Lung (tissue), 12 donors: Measurements from ENCODE around the gene MYORG. TPM values are rescaled to one million over a fixed set of nuclear protein-coding genes. Genes with fewer than 3 reads are reported as not detected.

Experiments used
- ATAC-seq: fragments of 200-7000 bp; cut with Tn5 transposase; one replicate; pipeline ENCODE4 v1.9.1; 2020; ENCODE audit warnings: moderate number of reproducible peaks; ENCODE audit not compliant: insufficient read depth, low FRiP score
- DNase-seq, 3 donors: peaks; one replicate each; pipeline ENCODE4 v3.0.0-alpha.2; 2013 to 2017
- H3K27ac ChIP-seq, 2 donors: one replicate each; pipeline ENCODE4 v1.5.1; 2013; ENCODE audit warnings: mild to moderate bottlenecking in 2 of 2, moderate library complexity in 2 of 2, control low read depth in 1 of 2, inconsistent platforms in 1 of 2, low read depth in 1 of 2, low read length in 1 of 2
- H3K27me3 ChIP-seq, 3 donors: one replicate each; pipeline ENCODE4 v1.5.1; 2013; ENCODE audit warnings: low read length in 2 of 3; ENCODE audit not compliant: control insufficient read depth in 3 of 3, insufficient read depth in 3 of 3
- H3K36me3 ChIP-seq, 4 donors: one replicate each; pipeline ENCODE4 v1.5.1; 2013; ENCODE audit warnings: low read length in 4 of 4, mild to moderate bottlenecking in 1 of 4, moderate library complexity in 1 of 4; ENCODE audit not compliant: control insufficient read depth in 4 of 4, insufficient read depth in 4 of 4
- H3K4me1 ChIP-seq, 5 donors: one replicate each; pipeline ENCODE4 v1.5.1; 2013; ENCODE audit warnings: low read length in 5 of 5, mild to moderate bottlenecking in 2 of 5, moderate library complexity in 1 of 5; ENCODE audit not compliant: control insufficient read depth in 5 of 5, insufficient read depth in 5 of 5
- H3K4me3 ChIP-seq: one replicate; pipeline ENCODE4 v1.5.1; 2013; ENCODE audit warnings: mild to moderate bottlenecking, control low read depth, moderate library complexity
- H3K9ac ChIP-seq, 2 donors: one replicate each; pipeline ENCODE4 v1.5.1; 2013; ENCODE audit warnings: low read length in 2 of 2, control low read depth in 1 of 2; ENCODE audit not compliant: insufficient read depth in 1 of 2
- H3K9me3 ChIP-seq, 4 donors: one replicate each; pipeline ENCODE4 v1.5.1; 2013; ENCODE audit warnings: low read length in 3 of 4, mild to moderate bottlenecking in 1 of 4, moderate library complexity in 1 of 4; ENCODE audit not compliant: control insufficient read depth in 4 of 4, insufficient read depth in 3 of 4
- CTCF ChIP-seq: IDR thresholded peaks from 2 replicates; pipeline ENCODE4 v1.5.1; 2012; ENCODE audit warnings: mild to moderate bottlenecking; ENCODE audit errors: control extremely low read depth, extremely low read depth
- WGBS, 2 donors: extraction: QIAGEN DNeasy Blood & Tissue Kit; methylation state at CpG; one replicate each; pipeline ENCODE4 v1.1.7; 2013; 5-methylcytosine and 5-hydroxymethylcytosine counted together
- polyA plus RNA-seq, 2 donors: library from polyadenylated mRNA; stranded (reverse); fragments of 200-250 nt; gene quantifications; one replicate each; pipeline ENCODE4 v1.2.1, GENCODE V29; 2013
- total RNA-seq, 2 donors: library from RNA; depleted of rRNA in 1 of 2; stranded (reverse); fragments of >200 nt in 1 of 2; gene quantifications; one replicate each; pipeline ENCODE4 v1.2.1, GENCODE V29; 2014 to 2021
- donor health status: control.
- donor health status: control.
- donor health status: Bipolar disorder and iron deficiency.
- donor health status: healthy.
- donor health status: DM: yes; HTN: yes; CAD: no.

The MYORG gene
- total and polyA plus RNA-seq, 4 donors: 1.4 to 12.2 (median 4.9) TPM

DNA sequence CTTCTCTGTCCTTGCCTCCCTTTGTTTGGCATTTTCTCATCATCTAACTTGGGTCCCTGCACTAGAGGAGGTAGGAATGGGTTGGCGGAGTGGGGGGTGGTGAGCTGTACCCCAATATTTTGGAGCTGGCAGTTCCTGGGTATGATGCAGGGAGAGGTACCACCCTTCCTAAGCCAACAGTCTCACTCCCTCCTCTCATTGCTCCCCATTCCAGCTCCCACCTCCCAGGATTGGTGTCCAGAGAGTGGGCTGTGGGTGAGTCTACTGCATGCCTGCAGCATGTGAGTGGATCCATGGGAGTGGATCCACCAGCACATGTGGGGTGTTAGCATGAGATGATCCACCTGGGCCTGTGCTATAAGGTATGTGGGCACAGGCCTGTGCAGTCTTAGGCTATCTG lies 22.2 kb upstream of the MYORG start:
- H3K27ac ChIP-seq: no peak overlapping the region
- TF ChIP-seq CTCF: no peak
- H3K9ac ChIP-seq: no peak overlapping the region
- ATAC-seq: no peak
- DNase-seq: no peak
- WGBS, 2 donors: 100% methylated on average over 1 of the region's 1 CpG
- H3K4me1 ChIP-seq: no peaks in the 10 kb centered on the region
- no peaks in the 10 kb centered on the region for H3K27me3 ChIP-seq
- no peaks in the 10 kb centered on the region for H3K9me3 ChIP-seq
- peaks cover 4 to 28% (median 5%) of the 10 kb centered on the region in 4 donors for H3K36me3 ChIP-seq
- no peak overlapping the region for H3K4me3 ChIP-seq

GRCh38 chr9:34396276-34397214 lies 19.8 kb upstream of the MYORG start:
- Histone ChIP-seq H3K27me3 (peaks cover 0 to 5% (median 0%) of the 10 kb centered on the region in 3 donors), H3K9me3 (no peaks in the 10 kb centered on the region), H3K4me3 (no peak overlapping the region), H3K4me1 (no peaks in the 10 kb centered on the region), H3K36me3 (peaks cover 0 to 15% (median 3%) of the 10 kb centered on the region in 4 donors), H3K27ac (no peak overlapping the region), H3K9ac (no peak overlapping the region)
- no peak for DNase-seq
- 69 to 76% methylated on average over 7 of the region's 7 CpGs for WGBS, 2 donors
- ATAC-seq: no peak
- TF ChIP-seq CTCF: no peak

DNA sequence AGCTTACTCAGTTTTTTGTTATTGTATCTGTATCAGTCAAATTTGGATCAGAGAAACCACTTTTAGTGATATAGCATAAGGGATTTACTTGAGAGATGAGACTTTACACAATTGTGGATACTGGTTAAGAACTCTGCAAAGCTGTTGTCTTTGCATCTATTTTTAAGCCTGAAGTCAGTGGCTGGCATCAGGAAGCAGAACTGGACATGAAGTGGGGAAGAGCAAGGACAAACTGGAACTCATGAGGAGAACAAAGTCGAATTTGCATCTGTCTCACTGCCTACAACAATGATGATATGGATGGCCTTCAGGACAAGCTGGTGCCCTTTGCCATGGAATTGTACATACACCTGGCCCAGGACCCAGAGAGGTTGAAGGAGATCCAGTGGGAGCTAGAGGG lies 15.8 kb upstream of the MYORG start:
- Histone ChIP-seq H3K27ac (no peak overlapping the region), H3K9me3 (no peaks in the 10 kb centered on the region), H3K9ac (no peak overlapping the region), H3K27me3 (peaks cover 0 to 5% (median 0%) of the 10 kb centered on the region in 3 donors), H3K36me3 (no peaks in the 10 kb centered on the region), H3K4me1 (no peaks in the 10 kb centered on the region), H3K4me3 (no peak overlapping the region)
- WGBS, 2 donors: 56 to 66% methylated on average over 1 of the region's 1 CpG
- DNase-seq: no peak
- TF ChIP-seq CTCF: no peak
- no peak for ATAC-seq
